ENCODE measurements around the gene THEM4. TPM values are rescaled to one million over a fixed set of nuclear protein-coding genes. Genes with fewer than 3 reads are reported as not detected.

THEM4 gene
- total RNA-seq, 1 experiment from 2014 or later = 10.9 TPM

GRCh38 chr1:151956957-151957497 lies 47.7 kb upstream of the THEM4 start:
- H3K27me3 Mint-ChIP-seq (ENCODE audit: low read depth) = no peaks in the 10 kb centered on the region
- H3K4me1 Mint-ChIP-seq = no peaks in the 10 kb centered on the region
- H3K9me3 Mint-ChIP-seq = no peaks in the 10 kb centered on the region
- POLR2A ChIA-PET = no interaction called here
- DNase-seq (ENCODE audit: low spot score) = no peak
- H3K36me3 Mint-ChIP-seq = no peaks in the 10 kb centered on the region
- CTCF ChIA-PET = interaction anchor here (1.0 to 1.6 kb wide), 2 partner anchors 11 to 44 kb away, joined by 3 to 5 read pairs; no protein-coding TSS in a partner anchor
- TF ChIP-seq ETV6 (CRISPR knock-in tag; IDR thresholded peaks at IDR 0.05) (no peak), FOXP1 (CRISPR knock-in tag; IDR thresholded peaks at IDR 0.05; ENCODE audit: borderline replicate concordance) (no peak), ATF2 (CRISPR knock-in tag; IDR thresholded peaks at IDR 0.05; ENCODE audit: borderline replicate concordance, low read depth) (no peak), JAZF1 (CRISPR knock-in tag; IDR thresholded peaks at IDR 0.05) (no peak), NR1H2 (CRISPR knock-in tag; IDR thresholded peaks at IDR 0.05) (no peak), USF1 (CRISPR knock-in tag; IDR thresholded peaks at IDR 0.05) (no peak), GRHL2 (CRISPR knock-in tag; IDR thresholded peaks at IDR 0.05; ENCODE audit: insufficient replicate concordance, severe bottlenecking) (no peak), CTCF (IDR thresholded peaks at IDR 0.05) (no peak), ZNF416 (CRISPR knock-in tag; IDR thresholded peaks at IDR 0.05) (no peak)
- H3K4me3 Mint-ChIP-seq = no peak overlapping the region
- H3K27ac Mint-ChIP-seq = no peak overlapping the region
- no peak for ATAC-seq

GRCh38 chr1:151953409-151954094 lies 44.2 kb upstream of the THEM4 start:
- Mint-ChIP-seq H3K4me1 (no peaks in the 10 kb centered on the region), H3K27me3 (ENCODE audit: low read depth) (no peaks in the 10 kb centered on the region; the same call in 1 of the 2 replicates), H3K9me3 (no peaks in the 10 kb centered on the region), H3K4me3 (no peak overlapping the region), H3K27ac (no peak overlapping the region), H3K36me3 (no peaks in the 10 kb centered on the region)
- ChIA-PET POLR2A (no interaction called here), CTCF (interaction anchor here (1.0 to 2.2 kb wide), 5 partner anchors 14 to 81 kb away, joined by 3 to 10 read pairs (median 7); no protein-coding TSS in a partner anchor)
- no peak for ATAC-seq
- TF ChIP-seq JUN (CRISPR knock-in tag; IDR thresholded peaks at IDR 0.05) (no peak), FOXP4 (CRISPR knock-in tag; IDR thresholded peaks at IDR 0.05) (no peak), SOX15 (CRISPR knock-in tag; IDR thresholded peaks at IDR 0.05) (no peak), TP53 (CRISPR knock-in tag; IDR thresholded peaks at IDR 0.05) (no peak), GTF2I (CRISPR knock-in tag; conservative IDR thresholded peaks at IDR 0.05) (no peak), ESRRA (CRISPR knock-in tag; IDR thresholded peaks at IDR 0.05; ENCODE audit: borderline replicate concordance) (no peak), NR2C2 (CRISPR knock-in tag; IDR thresholded peaks at IDR 0.05) (no peak)
- no peak for DNase-seq (ENCODE audit: low spot score)

GRCh38 chr1:151952811-151953210 lies 43.5 kb upstream of the THEM4 start:
- Mint-ChIP-seq H3K9me3 (no peaks in the 10 kb centered on the region), H3K27ac (no peak overlapping the region), H3K4me1 (no peaks in the 10 kb centered on the region), H3K36me3 (no peaks in the 10 kb centered on the region), H3K27me3 (ENCODE audit: low read depth) (no peaks in the 10 kb centered on the region; the same call in 1 of the 2 replicates), H3K4me3 (no peak overlapping the region)
- TF ChIP-seq ETV6 (CRISPR knock-in tag; IDR thresholded peaks at IDR 0.05) = no peak
- TF ChIP-seq PRDM15 (CRISPR knock-in tag; IDR thresholded peaks at IDR 0.05) = no peak
- DNase-seq (ENCODE audit: low spot score) = no peak
- no peak for ATAC-seq
- POLR2A ChIA-PET = no interaction called here
- CTCF ChIA-PET = interaction anchor here (1.0 to 2.2 kb wide), 4 partner anchors 15 to 82 kb away, joined by 3 to 10 read pairs (median 6); no protein-coding TSS in a partner anchor

All from WTC11 (cell line).